Esophagus muscularis mucosa (tissue), 3 donors: Measurements from ENCODE around the gene RWDD1.

ENCODE experiments used
- POLR2A ChIP-seq: fragments of 450-650 bp; IDR thresholded peaks from one replicate; pipeline ENCODE4 v1.6.1; 2017; ENCODE audit warnings: antibody characterized with exemption, moderate library complexity, mild to moderate bottlenecking, low read depth
- POLR2AphosphoS5 ChIP-seq, 2 donors: sonication (generic); formaldehyde crosslinking; IDR thresholded peaks; one replicate each; pipeline ENCODE4 v1.6.1; 2017; ENCODE audit warnings: antibody characterized with exemption in 2 of 2
- TF ChIP-seq, protein P1 (sequence below), 3 experiments: fragments of 200-600 bp in 2 of 3; fragments of 450-650 bp in 1 of 3; sonication (generic) in 2 of 3; IDR thresholded peaks; one replicate each; pipeline ENCODE4 v1.5.1; 2017 to 2019; ENCODE audit warnings: antibody characterized with exemption in 3 of 3, mild to moderate bottlenecking in 2 of 3, moderate library complexity in 1 of 3

DNA sequence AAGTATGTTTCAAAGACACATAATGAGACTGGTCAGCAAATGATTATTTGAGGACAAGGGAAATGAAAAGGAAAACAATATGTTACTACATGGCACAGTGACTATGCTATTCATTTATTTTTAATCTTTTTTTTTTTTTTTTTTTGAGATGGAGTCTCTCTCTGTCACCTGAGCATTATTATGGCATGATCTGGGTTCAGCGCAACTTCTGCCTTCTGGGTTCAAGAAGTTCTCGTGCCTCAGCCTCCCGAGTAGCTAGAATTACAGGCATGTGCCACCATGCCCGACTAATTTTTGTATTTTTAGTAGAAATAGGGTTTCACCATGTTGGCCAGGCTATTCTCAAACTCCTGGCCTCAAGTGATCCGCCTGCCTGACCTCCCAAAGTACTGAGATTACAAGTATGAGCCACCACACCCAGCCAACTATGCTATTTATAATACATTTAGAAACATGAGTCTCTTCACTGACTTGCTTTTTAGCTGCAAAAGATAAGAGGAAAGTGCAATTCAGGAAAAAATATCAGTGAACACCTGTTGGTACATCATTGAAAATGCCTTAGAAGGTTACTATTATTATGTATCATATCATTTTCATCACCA lies 14.4 kb upstream of the RWDD1 start:
- TF ChIP-seq POLR2AphosphoS5 (IDR thresholded peaks at IDR 0.05) (no peak), POLR2A (no peak)
- TF ChIP-seq, protein P1, sequence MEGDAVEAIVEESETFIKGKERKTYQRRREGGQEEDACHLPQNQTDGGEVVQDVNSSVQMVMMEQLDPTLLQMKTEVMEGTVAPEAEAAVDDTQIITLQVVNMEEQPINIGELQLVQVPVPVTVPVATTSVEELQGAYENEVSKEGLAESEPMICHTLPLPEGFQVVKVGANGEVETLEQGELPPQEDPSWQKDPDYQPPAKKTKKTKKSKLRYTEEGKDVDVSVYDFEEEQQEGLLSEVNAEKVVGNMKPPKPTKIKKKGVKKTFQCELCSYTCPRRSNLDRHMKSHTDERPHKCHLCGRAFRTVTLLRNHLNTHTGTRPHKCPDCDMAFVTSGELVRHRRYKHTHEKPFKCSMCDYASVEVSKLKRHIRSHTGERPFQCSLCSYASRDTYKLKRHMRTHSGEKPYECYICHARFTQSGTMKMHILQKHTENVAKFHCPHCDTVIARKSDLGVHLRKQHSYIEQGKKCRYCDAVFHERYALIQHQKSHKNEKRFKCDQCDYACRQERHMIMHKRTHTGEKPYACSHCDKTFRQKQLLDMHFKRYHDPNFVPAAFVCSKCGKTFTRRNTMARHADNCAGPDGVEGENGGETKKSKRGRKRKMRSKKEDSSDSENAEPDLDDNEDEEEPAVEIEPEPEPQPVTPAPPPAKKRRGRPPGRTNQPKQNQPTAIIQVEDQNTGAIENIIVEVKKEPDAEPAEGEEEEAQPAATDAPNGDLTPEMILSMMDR (IDR thresholded peaks at IDR 0.05), result no peak
